ENCODE measurements around the gene TNFSF13. TPM values are rescaled to one million over a fixed set of nuclear protein-coding genes. Genes with fewer than 3 reads are reported as not detected.
A peak's percentile ranks its signal among the peaks of the same experiment; 100 is the strongest.

The TNFSF13 gene
- total RNA-seq, 1 donor from 2014 or later: 15.3 TPM

- H3K9me3 Mint-ChIP-seq: no peaks in the 10 kb centered on the region
- no peaks in the 10 kb centered on the region for H3K27me3 Mint-ChIP-seq
- peaks cover 9% of the 10 kb centered on the region for H3K36me3 Mint-ChIP-seq (ENCODE audit: low read depth)
- POLR2A ChIA-PET: interaction anchor here (0.6 to 2.9 kb wide), 10 partner anchors 10 to 239 kb away, joined by 5 to 26 read pairs (median 12); partner anchors contain the start of genes ACAP1, CD68, POLR2A and SENP3
- H3K4me1 Mint-ChIP-seq: peaks cover 69% of the 10 kb centered on the region
- ATAC-seq (ENCODE audit: low read depth): no peak
- no peak for DNase-seq
- CTCF ChIA-PET: interaction anchor here (1.2 to 2.3 kb wide), 4 partner anchors 9 to 122 kb away, joined by 3 to 15 read pairs (median 10); no protein-coding TSS in a partner anchor
- intact Hi-C loops (cut with micrococcal nuclease): no loop called here
- peak overlapping the region; percentile 81 for H3K27ac Mint-ChIP-seq
- peak overlapping the region; percentile 20 for H3K4me3 Mint-ChIP-seq
- no peak for TF ChIP-seq CTCF (IDR thresholded peaks at IDR 0.05)
Measured at GRCh38 chr17:7551396-7551795, 7.2 kb upstream of the TNFSF13 start.

- no peak for TF ChIP-seq CTCF (IDR thresholded peaks at IDR 0.05)
- intact Hi-C loops (cut with micrococcal nuclease): loop anchor here (1.0 kb wide), 1 partner anchor 9 kb away; the partner anchor contains the start of gene SENP3
- H3K9me3 Mint-ChIP-seq: no peaks in the 10 kb centered on the region
- peaks cover 9% of the 10 kb centered on the region for H3K36me3 Mint-ChIP-seq (ENCODE audit: low read depth)
- no peaks in the 10 kb centered on the region for H3K27me3 Mint-ChIP-seq
- peaks cover 71% of the 10 kb centered on the region for H3K4me1 Mint-ChIP-seq
- DNase-seq: no peak
- H3K4me3 Mint-ChIP-seq: peak overlapping the region; percentile 53
- peak overlapping the region; percentile 81 for H3K27ac Mint-ChIP-seq
- ChIA-PET POLR2A (interaction anchor here (0.5 to 2.9 kb wide), 23 partner anchors 8 to 913 kb away, joined by 3 to 26 read pairs (median 6); partner anchors contain the start of genes CD68, CTC1, MPDU1 and PHF23), CTCF (interaction anchor here (1.2 to 2.3 kb wide), 6 partner anchors 8 to 521 kb away, joined by 3 to 15 read pairs (median 6); partner anchors contain the start of gene SOX15)
- ATAC-seq (ENCODE audit: low read depth): peak; percentile 82
Measured at GRCh38 chr17:7552621-7553051, 5.9 kb upstream of the TNFSF13 start.

GRCh38 chr17:7553356-7553755, 5.2 kb upstream of the TNFSF13 start:
- H3K4me1 Mint-ChIP-seq: peaks cover 74% of the 10 kb centered on the region
- DNase-seq (no peak), ATAC-seq (ENCODE audit: low read depth) (no peak)
- H3K36me3 Mint-ChIP-seq (ENCODE audit: low read depth): peaks cover 11% of the 10 kb centered on the region
- ChIA-PET POLR2A (interaction anchor here (0.6 to 2.9 kb wide), 7 partner anchors 8 to 98 kb away, joined by 3 to 26 read pairs (median 7); partner anchors contain the start of genes MPDU1 and SENP3), CTCF (interaction anchor here (2.1 to 2.3 kb wide), 2 partner anchors 30 to 39 kb away, joined by 7 to 15 read pairs; no protein-coding TSS in a partner anchor)
- no peaks in the 10 kb centered on the region for H3K27me3 Mint-ChIP-seq
- intact Hi-C loops (cut with micrococcal nuclease): no loop called here
- no peak for TF ChIP-seq CTCF (IDR thresholded peaks at IDR 0.05)
- H3K4me3 Mint-ChIP-seq: peak overlapping the region; percentile 24
- peak overlapping the region; percentile 81 for H3K27ac Mint-ChIP-seq
- no peaks in the 10 kb centered on the region for H3K9me3 Mint-ChIP-seq

GRCh38 chr17:7555320-7555948, 3.1 kb upstream of the TNFSF13 start:
- ChIA-PET POLR2A (interaction anchor here (0.6 to 0.8 kb wide), 3 partner anchors 9 to 151 kb away, joined by 3 to 9 read pairs (median 6); partner anchors contain the start of genes MPDU1 and TMEM256), CTCF (interaction anchor here (1.3 kb wide), 1 partner anchor 41 kb away, joined by 5 read pairs; no protein-coding TSS in a partner anchor)
- intact Hi-C loops (cut with micrococcal nuclease): no loop called here
- H3K4me1 Mint-ChIP-seq: peaks cover 80% of the 10 kb centered on the region
- DNase-seq: no peak
- H3K27ac Mint-ChIP-seq: peak overlapping the region; percentile 79
- H3K9me3 Mint-ChIP-seq: no peaks in the 10 kb centered on the region
- no peak overlapping the region for H3K4me3 Mint-ChIP-seq
- TF ChIP-seq CTCF (IDR thresholded peaks at IDR 0.05): no peak
- peaks cover 7% of the 10 kb centered on the region for H3K36me3 Mint-ChIP-seq (ENCODE audit: low read depth)
- H3K27me3 Mint-ChIP-seq: no peaks in the 10 kb centered on the region
- no peak for ATAC-seq (ENCODE audit: low read depth)

GRCh38 chr17:7556627-7557026, 1.9 kb upstream of the TNFSF13 start:
- TF ChIP-seq CTCF (IDR thresholded peaks at IDR 0.05): no peak
- H3K27ac Mint-ChIP-seq: peak overlapping the region; percentile 16
- no peak for DNase-seq
- no peaks in the 10 kb centered on the region for H3K27me3 Mint-ChIP-seq
- peaks cover 13% of the 10 kb centered on the region for H3K36me3 Mint-ChIP-seq (ENCODE audit: low read depth)
- H3K4me3 Mint-ChIP-seq: no peak overlapping the region
- peaks cover 81% of the 10 kb centered on the region for H3K4me1 Mint-ChIP-seq
- no peaks in the 10 kb centered on the region for H3K9me3 Mint-ChIP-seq
- POLR2A ChIA-PET: interaction anchor here (0.7 to 7.9 kb wide), 6 partner anchors 15 to 130 kb away, joined by 3 to 98 read pairs (median 18); partner anchors contain the start of genes POLR2A, TMEM102 and TP53
- CTCF ChIA-PET: interaction anchor here (1.5 to 6.1 kb wide), 2 partner anchors 33 to 38 kb away, joined by 3 to 364 read pairs; no protein-coding TSS in a partner anchor
- no peak for ATAC-seq (ENCODE audit: low read depth)
- intact Hi-C loops (cut with micrococcal nuclease): no loop called here

Measured in activated B cell treated with CpG ODN at 0.5 μM for 24 hours (primary cell).